ENCODE results near the gene PRR23A.

DNA sequence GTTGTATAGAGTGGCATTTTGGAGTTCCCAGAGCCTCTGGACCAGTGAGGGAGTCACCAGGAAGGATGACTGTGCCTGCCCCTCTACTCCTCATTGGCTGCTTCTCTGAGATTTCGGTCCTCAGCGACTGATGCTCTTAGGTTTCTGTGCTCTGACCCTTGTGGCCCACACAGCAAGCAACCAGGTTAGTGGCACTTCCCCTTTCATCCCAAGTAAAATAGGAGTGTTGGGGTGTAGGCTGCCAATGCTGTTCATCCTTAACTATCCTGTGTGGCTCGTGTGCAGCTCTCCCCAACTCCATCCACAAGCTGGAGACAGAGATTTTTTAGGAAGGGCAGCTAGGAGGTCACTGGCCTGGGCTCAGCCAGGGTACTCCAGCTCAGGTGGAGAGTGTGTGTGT, 21.3 kb downstream of the PRR23A start:
- no peak for TF ChIP-seq EZH2phosphoT487 (IDR thresholded peaks at IDR 0.05)
- TF ChIP-seq, protein P1, sequence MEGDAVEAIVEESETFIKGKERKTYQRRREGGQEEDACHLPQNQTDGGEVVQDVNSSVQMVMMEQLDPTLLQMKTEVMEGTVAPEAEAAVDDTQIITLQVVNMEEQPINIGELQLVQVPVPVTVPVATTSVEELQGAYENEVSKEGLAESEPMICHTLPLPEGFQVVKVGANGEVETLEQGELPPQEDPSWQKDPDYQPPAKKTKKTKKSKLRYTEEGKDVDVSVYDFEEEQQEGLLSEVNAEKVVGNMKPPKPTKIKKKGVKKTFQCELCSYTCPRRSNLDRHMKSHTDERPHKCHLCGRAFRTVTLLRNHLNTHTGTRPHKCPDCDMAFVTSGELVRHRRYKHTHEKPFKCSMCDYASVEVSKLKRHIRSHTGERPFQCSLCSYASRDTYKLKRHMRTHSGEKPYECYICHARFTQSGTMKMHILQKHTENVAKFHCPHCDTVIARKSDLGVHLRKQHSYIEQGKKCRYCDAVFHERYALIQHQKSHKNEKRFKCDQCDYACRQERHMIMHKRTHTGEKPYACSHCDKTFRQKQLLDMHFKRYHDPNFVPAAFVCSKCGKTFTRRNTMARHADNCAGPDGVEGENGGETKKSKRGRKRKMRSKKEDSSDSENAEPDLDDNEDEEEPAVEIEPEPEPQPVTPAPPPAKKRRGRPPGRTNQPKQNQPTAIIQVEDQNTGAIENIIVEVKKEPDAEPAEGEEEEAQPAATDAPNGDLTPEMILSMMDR (IDR thresholded peaks at IDR 0.05): no peak
- TF ChIP-seq EZH2 (IDR thresholded peaks at IDR 0.05): no peak
